ENCODE results near the gene SLC9C2. TPM values are rescaled to one million over a fixed set of nuclear protein-coding genes. Genes with fewer than 3 reads are reported as not detected.
"Not testable (repeated sequence)": the region's sequence is repeated elsewhere in the genome, so short reads cannot be mapped to it uniquely, and the experiment has no call there.

Gene SLC9C2
- total RNA-seq, 1 experiment from 2014 or later = not detected

- Histone ChIP-seq H2AK5ac (ENCODE audit: insufficient read length, low read length) (no peak overlapping the region), H3K4me1 (ENCODE audit: insufficient read depth, low read length) (no peaks in the 10 kb centered on the region; the same call in 1 of the 2 replicates), H2BK12ac (ENCODE audit: insufficient read length, low read depth, low read length) (no peak overlapping the region), H3K56ac (ENCODE audit: insufficient read length, low read depth, low read length) (no peak overlapping the region), H3K79me2 (ENCODE audit: insufficient read depth, low read length) (no peaks in the 10 kb centered on the region), H2BK120ac (ENCODE audit: low read depth, low read length, poor library complexity, severe bottlenecking) (no peak overlapping the region), H3K4me2 (ENCODE audit: insufficient read depth, insufficient read length, low read length) (no peak overlapping the region), H3K9ac (ENCODE audit: extremely low read depth, insufficient read length, low read length) (no peak overlapping the region), H3K4ac (ENCODE audit: low read depth, low read length) (no peak overlapping the region), H4K20me1 (ENCODE audit: control insufficient read depth, insufficient read depth, insufficient read length) (no peaks in the 10 kb centered on the region), H2BK15ac (ENCODE audit: low read depth, low read length) (no peak overlapping the region), H3K18ac (ENCODE audit: insufficient read length, low read depth, low read length) (no peak overlapping the region), H3K23me2 (ENCODE audit: insufficient read length, low read depth, low read length, poor library complexity, severe bottlenecking) (no peaks in the 10 kb centered on the region), H4K91ac (ENCODE audit: insufficient read length, low read depth, low read length) (no peak overlapping the region), H2BK20ac (ENCODE audit: low read depth, low read length, poor library complexity, severe bottlenecking) (no peak overlapping the region), H3K27me3 (ENCODE audit: insufficient read depth, low read length) (no peaks in the 10 kb centered on the region), H2BK5ac (ENCODE audit: insufficient read length, low read length) (no peak overlapping the region), H3K9me3 (ENCODE audit: control insufficient read depth, low read depth, low read length) (no peaks in the 10 kb centered on the region), H4K8ac (replicated peaks; ENCODE audit: insufficient read length, low read depth, low read length) (no peak overlapping the region), H3K14ac (ENCODE audit: insufficient read depth, low read length) (no peak overlapping the region), H3K27ac (ENCODE audit: insufficient read length, low read depth, low read length) (no peak overlapping the region), H2AFZ (ENCODE audit: low read length) (no peak overlapping the region), H4K5ac (ENCODE audit: insufficient read length, low read depth, low read length) (no peak overlapping the region), H3K79me1 (ENCODE audit: insufficient read depth, low read depth, low read length, poor library complexity, severe bottlenecking) (no peaks in the 10 kb centered on the region), H3K23ac (ENCODE audit: insufficient read length, low read depth, low read length) (no peak overlapping the region), H3T11ph (ENCODE audit: low read length) (no peak overlapping the region)
- peaks cover 0 to 3% of the 10 kb centered on the region in 2 experiments; a peak in 2 of 5 replicates for H3K9me3 Mint-ChIP-seq
- peaks cover 9 to 17% of the 10 kb centered on the region in 2 experiments for H3K4me1 Mint-ChIP-seq
- no peaks in the 10 kb centered on the region for H3K36me3 Mint-ChIP-seq (ENCODE audit: insufficient read depth in 1 of 3, low read depth in 3 of 3)
- H3K27me3 Mint-ChIP-seq (ENCODE audit: low read depth) = no peaks in the 10 kb centered on the region
- no peak for TF ChIP-seq CTCF (conservative IDR thresholded peaks at IDR 0.05)
- DNase-seq = no peak
- no peak overlapping the region for H3K27ac Mint-ChIP-seq
- WGBS (ENCODE audit: extremely low coverage, insufficient read length, low lambda C conversion rate) = no CpG with 5 or more reads among the region's 2 CpGs
- no peak overlapping the region for H3K4me3 Mint-ChIP-seq
Measured at GRCh38 chr1:173520799-173521198, 82.1 kb downstream of the SLC9C2 start.

DNA sequence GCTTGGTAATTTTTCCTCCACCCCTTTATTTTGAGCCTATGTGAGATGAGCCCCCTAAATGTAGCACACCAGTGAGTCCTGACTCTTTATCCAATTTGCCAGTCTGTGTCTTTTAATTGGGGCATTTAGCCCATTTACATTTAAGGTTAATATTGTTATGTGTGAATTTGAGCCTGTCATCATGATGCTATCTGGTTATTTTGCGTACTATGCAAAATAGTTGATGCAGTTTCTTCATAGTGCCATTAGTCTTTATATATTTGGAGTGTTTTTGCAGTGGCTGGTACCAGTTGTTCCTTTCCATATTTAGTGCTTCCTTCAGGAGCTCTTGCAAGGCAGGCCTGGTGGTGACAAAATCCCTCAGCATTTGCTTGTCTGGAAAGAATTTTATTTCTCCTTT is 88.4 kb downstream of the SLC9C2 start:
- H3K4me3 Mint-ChIP-seq; H3K4me2 ChIP-seq (ENCODE audit: insufficient read depth, insufficient read length, low read length); H3K27ac ChIP-seq (ENCODE audit: insufficient read length, low read depth, low read length); H3T11ph ChIP-seq (ENCODE audit: low read length); H3K79me1 ChIP-seq (ENCODE audit: insufficient read depth, low read depth, low read length, poor library complexity, severe bottlenecking); H3K4ac ChIP-seq (ENCODE audit: low read depth, low read length); H3K27me3 Mint-ChIP-seq (ENCODE audit: low read depth); H4K91ac ChIP-seq (ENCODE audit: insufficient read length, low read depth, low read length); H3K9me3 ChIP-seq (ENCODE audit: control insufficient read depth, low read depth, low read length); DNase-seq; H3K79me2 ChIP-seq (ENCODE audit: insufficient read depth, low read length); H4K20me1 ChIP-seq (ENCODE audit: control insufficient read depth, insufficient read depth, insufficient read length); H3K14ac ChIP-seq (ENCODE audit: insufficient read depth, low read length); H3K23me2 ChIP-seq (ENCODE audit: insufficient read length, low read depth, low read length, poor library complexity, severe bottlenecking); H3K4me1 ChIP-seq (ENCODE audit: insufficient read depth, low read length); H3K27me3 ChIP-seq (ENCODE audit: insufficient read depth, low read length); H2BK15ac ChIP-seq (ENCODE audit: low read depth, low read length); H2BK120ac ChIP-seq (ENCODE audit: low read depth, low read length, poor library complexity, severe bottlenecking); H3K18ac ChIP-seq (ENCODE audit: insufficient read length, low read depth, low read length); H3K9ac ChIP-seq (ENCODE audit: extremely low read depth, insufficient read length, low read length); H3K27ac Mint-ChIP-seq; H4K5ac ChIP-seq (ENCODE audit: insufficient read length, low read depth, low read length); H2AFZ ChIP-seq (ENCODE audit: low read length); H2BK12ac ChIP-seq (ENCODE audit: insufficient read length, low read depth, low read length); H2AK5ac ChIP-seq (ENCODE audit: insufficient read length, low read length); H2BK5ac ChIP-seq (ENCODE audit: insufficient read length, low read length); H2BK20ac ChIP-seq (ENCODE audit: low read depth, low read length, poor library complexity, severe bottlenecking); H3K56ac ChIP-seq (ENCODE audit: insufficient read length, low read depth, low read length); H3K36me3 Mint-ChIP-seq (ENCODE audit: insufficient read depth in 1 of 3, low read depth in 3 of 3); H4K8ac ChIP-seq (replicated peaks; ENCODE audit: insufficient read length, low read depth, low read length); H3K23ac ChIP-seq (ENCODE audit: insufficient read length, low read depth, low read length): not testable (repeated sequence)
- WGBS (ENCODE audit: extremely low coverage, insufficient read length, low lambda C conversion rate) = no CpG with 5 or more reads among the region's 1 CpG
- peaks cover 8 to 11% of the 10 kb centered on the region in 2 experiments for H3K9me3 Mint-ChIP-seq
- peaks cover 3 to 11% of the 10 kb centered on the region in 2 experiments; a peak in 3 of 4 replicates for H3K4me1 Mint-ChIP-seq
